ENCODE data around the gene RAI1.
"Not testable (repeated sequence)": the region's sequence is repeated elsewhere in the genome, so short reads cannot be mapped to it uniquely, and the experiment has no call there.

The RAI1 gene

GRCh38 chr17:17680477-17681186, 626 bp upstream of the RAI1 start:
- DNase-seq (ENCODE audit: low spot score) (no peak), FAIRE-seq (no peak)

- no peak for FAIRE-seq
- peak; percentile 50 for DNase-seq (ENCODE audit: low spot score)
These were observed 560 bp downstream of the RAI1 start for GRCh38 chr17:17681744-17682292.

DNA sequence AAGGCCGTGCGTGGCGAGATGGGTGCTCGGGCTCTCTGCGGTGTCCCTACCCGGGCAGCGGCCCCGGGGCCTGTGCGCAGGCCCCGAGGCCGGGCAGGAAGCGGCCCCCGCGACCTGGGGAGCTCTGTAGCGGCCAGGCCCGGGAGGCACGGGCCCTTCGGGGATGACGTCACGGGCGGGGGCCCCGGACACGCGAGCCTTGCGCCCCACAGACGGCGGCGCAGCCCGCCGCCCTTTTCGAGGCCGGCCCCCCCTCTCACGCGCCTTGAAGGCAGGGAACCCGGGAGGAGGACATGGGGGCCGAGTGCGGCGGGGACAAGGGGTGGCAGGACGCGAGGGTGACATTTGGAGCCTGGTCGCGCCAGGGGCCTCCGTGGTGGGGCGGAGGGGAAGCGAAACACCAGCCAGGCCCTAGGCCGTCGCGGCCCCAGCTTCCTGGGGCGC, 1.1 kb downstream of the RAI1 start:
- FAIRE-seq (no peak), DNase-seq (ENCODE audit: low spot score) (peak; percentile 48)

DNA sequence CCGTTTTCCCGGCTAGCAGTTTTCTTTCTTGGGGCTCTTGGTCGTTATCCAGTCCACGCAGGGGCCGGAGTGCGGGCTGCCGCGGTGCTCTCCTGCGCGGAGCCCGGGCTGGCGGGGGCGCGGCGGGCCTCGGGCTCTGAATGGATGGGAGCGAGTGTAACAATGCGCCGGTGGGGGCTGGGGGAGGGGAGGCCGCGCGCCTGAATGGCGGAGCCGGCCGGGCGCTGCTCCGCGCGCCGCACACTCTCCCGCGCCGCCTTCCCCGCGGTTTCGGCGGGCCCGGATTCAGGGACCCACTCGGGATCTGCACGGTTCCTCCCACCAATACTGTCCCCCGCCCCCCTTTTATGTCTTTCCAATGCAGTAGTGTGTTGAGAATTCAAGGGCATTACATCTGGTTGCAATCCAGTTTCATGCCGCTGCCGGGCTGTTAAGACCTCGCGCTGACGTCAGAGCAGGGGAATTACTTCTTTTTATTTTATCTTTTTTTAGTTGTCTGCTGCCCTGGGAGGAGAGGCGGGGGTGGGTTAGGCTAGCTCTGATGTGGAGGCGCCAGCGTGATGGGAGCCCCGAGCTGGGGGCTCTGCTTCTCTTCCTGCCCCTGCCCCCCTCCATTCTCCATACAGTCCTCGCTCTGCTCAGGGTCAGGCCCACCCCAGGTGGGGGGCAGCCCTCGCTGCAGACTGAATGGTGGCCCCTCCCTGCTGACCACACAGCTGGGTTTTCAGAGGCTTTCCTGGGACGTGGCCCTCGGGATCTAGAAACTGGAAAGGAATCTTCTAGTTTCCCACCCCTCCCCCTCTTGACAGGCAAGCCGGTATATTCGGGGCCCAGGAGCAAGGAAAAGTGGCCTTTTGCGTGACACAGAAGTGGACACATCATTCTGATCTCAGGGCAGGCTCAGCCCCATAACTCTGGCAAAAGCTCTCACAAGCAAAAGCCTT, 1.8 kb downstream of the RAI1 start:
- DNase-seq (ENCODE audit: low spot score) (peak; percentile 61), FAIRE-seq (no peak)

DNA sequence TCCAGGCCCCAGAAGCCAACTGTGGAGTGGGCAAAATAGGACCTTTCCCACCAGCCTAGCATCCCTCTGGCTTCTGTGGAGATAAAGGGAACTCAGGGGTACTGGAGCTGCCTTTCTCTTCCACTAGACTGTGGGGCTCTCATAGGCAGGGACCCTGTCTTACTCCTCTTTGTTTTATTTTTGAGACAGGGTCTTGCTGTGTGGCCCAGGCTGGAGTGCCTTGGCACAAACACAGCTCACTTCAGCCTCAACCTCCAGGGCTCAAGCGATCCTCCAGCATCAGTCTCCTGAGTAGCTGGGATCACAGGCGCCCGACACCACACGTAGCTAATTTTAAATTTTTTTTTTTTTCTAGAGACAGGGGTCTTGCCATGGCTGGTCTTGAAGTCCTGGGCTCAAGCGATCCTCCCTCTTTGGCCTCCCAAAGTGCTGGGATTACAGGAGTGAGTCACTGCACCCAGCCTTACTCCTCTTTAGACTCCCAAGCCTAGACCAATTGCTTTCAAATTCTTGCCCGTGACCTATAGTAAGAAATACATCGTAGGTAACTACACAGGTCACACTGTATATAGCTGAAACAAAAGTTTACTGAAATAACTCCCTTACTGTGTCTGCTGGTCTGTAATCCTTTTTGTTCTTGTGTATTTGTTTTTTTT, 2.6 kb downstream of the RAI1 start:
- FAIRE-seq: no peak
- no peak for DNase-seq (ENCODE audit: low spot score)

- FAIRE-seq (no peak), DNase-seq (ENCODE audit: low spot score) (no peak)
These were observed 3.9 kb downstream of the RAI1 start for GRCh38 chr17:17684906-17685774.

GRCh38 chr17:17685775-17686291, 4.6 kb downstream of the RAI1 start:
- DNase-seq (ENCODE audit: low spot score): peak; percentile 69
- no peak for FAIRE-seq

DNA sequence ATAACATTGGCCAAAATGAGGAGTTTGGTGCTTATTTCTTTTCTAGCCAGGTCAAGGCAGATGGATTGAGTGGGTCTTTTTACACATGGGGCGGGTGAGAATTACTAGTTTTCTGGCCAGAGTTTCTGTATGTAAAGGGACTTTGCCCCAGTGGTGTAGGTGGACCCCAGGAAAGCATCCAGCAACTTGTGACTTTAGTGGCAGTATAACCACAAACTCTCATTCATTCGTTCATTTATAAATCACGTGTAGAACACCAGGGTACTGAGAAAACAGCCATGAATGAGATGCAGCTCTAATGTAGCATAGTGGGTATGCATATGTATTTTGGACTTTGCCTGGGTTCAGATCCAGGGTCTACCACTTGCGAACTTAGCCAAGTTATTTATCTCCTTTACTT, 8.1 kb downstream of the RAI1 start:
- DNase-seq (ENCODE audit: low spot score) (no peak), FAIRE-seq (no peak)

DNA sequence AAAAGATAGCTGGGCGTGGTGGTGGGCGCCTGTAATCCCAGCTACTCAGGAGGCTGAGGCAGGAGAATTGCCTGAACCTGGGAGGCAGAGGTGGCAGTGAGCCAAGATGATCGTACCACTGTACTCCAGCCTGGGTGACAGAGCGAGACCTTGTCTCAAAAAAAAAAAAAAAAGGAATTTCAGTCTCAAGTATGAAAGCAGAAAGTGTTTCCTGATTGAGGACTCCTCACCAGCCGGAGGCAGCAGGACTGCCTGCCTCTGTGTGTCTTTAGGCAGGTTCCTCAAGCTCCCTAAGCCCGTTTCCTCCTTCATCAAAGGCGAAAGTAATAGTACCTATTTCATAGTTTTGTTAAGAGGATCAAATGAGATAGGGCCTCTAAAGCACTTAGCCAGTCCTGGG, 9.0 kb downstream of the RAI1 start:
- FAIRE-seq: not testable (repeated sequence)

GRCh38 chr17:17691468-17692263, 10.4 kb downstream of the RAI1 start:
- FAIRE-seq (no peak), DNase-seq (ENCODE audit: low spot score) (no peak)

More for the DNA sequence above, 9.0 kb downstream of the RAI1 start:
- not testable (repeated sequence) for DNase-seq (ENCODE audit: low spot score)

- DNase-seq (ENCODE audit: low spot score) (no peak), FAIRE-seq (no peak)
These were observed 11.3 kb downstream of the RAI1 start for GRCh38 chr17:17692353-17693252.

DNA sequence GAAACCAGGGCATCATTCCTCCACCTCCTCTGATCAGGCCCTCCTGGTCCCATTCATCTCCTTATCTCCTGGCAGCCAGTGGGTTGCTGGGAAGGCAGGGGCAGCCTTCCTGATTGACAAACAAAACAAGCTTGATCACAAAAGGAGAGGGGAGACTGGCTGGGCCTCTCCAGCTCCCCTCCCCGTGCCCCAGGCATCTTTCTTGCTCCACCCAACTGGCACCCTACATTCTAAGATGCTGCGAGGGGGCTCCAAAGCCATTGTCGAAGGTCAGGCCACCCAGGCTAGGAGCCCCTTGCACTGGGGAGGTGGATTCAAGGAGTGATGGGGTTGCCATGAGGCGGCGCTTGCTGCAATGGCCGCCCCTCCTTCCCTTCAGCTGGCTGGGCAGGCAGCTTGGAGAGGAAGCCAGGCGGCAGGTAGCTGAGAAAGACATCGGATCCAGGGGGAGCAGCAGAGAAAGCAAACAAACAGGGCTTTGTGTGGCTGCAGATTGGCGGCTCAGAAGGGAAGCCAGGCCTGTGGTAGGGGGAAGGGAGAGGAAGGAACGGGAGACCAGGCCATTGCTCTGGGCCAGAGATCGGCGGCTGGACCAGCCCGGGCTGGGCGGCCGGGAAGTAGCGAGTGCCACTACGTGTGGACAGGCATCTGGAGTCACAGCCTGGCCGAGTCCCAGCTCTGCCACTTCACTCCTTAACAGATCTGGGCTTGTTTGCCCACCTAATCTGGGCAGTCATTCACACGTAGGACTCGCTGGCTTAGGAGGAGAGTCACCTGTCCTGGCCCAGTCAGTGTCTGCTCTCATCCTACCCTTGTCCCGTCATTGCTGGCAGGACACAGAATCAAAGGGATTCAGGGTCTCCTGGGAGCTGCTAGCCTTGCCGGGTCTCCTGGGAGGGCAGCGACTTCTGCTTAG, 12.3 kb downstream of the RAI1 start:
- peak; percentile 47 for DNase-seq (ENCODE audit: low spot score)
- FAIRE-seq: peak; percentile 32

- no peak for FAIRE-seq
- DNase-seq (ENCODE audit: low spot score): peak; percentile 84
These were observed 13.2 kb downstream of the RAI1 start for GRCh38 chr17:17694169-17695081.

DNA sequence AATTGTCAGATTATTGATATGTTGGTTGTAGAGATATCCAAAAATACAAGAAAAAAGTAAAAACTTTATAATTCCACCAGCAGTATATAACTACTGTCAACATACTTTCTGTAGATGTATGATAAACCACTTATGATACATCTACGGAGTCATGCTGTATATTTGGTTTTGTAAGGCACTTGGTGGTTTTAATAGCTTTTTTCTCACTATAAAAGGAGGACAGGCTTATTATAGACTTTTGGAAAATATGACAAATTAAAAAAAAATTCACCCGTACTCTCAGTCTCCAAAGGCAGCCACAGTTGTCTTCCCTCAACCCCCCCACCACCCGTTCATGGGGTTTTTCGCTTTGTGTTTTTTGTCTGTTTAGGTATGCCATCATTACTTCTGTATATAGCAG, 14.8 kb downstream of the RAI1 start:
- FAIRE-seq (no peak), DNase-seq (ENCODE audit: low spot score) (no peak)

DNA sequence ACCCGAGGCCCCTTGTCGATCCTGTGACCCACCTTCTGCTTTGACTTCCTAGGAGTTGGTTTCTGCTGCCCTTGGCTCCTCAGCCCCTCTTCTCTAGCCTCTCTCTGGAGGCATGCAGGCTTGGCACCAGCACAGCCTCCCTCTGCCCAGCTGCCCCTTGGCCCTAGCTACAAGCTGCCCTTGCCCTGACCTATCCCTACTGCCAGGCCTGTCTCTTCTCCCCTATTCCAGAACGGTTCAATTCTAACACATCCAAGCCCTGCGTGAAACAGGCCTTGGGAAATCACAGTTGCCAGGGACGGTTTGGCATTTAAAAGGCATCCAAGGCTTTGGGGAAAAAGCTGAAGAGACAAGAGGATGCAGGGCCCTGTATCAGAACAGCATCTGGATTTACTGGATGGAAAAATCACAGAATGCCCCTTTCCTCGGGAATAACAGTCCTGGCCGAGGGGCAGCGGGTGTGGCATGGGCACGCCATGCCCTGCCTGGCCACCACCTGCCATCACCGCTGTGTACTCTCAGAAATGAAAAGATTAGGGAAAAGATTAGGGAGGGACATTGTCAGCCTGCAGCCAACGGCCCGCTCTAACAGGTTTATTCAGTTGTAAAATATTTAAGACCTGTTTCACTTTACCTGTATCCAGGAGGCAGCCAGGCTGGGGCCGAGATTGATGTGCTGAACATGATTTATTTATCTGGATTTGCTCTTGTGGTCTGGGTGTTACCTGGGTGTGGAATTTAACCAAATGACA, 15.8 kb downstream of the RAI1 start:
- no peak for DNase-seq (ENCODE audit: low spot score)
- no peak for FAIRE-seq

- DNase-seq (ENCODE audit: low spot score) (no peak), FAIRE-seq (no peak)
These were observed 17.1 kb downstream of the RAI1 start for GRCh38 chr17:17698371-17698770.

Data from urothelium cell line (cell line).